GM10248 (cell line): Measurements from ENCODE around the gene PSMC1.

Experiments
- CTCF ChIA-PET: fragments of 300-600 bp; sonication (Branson Sonifier 250); formaldehyde crosslinking; extraction: SDS; loops from one replicate; lab custom pipeline; 2021; ENCODE audit warnings: antibody characterized with exemption; lab: Yijun Ruan, JAX
- POLR2A ChIA-PET: fragments of 350-650 bp; sonication (Branson Sonifier 250); formaldehyde crosslinking; extraction: SDS; loops from one replicate; lab custom pipeline; 2020; ENCODE audit warnings: antibody characterized with exemption; lab: Yijun Ruan, JAX
- DNase-seq: peaks from one replicate; pipeline ENCODE4 v3.0.0; 2012; ENCODE audit errors: extremely low spot score
- CTCF ChIP-seq: IDR thresholded peaks from 2 replicates; pipeline ENCODE4 v1.5.1; 2012; ENCODE audit warnings: mild to moderate bottlenecking, low read depth; ENCODE audit errors: extremely low read depth, missing control alignments, control extremely low read depth

PSMC1 gene

GRCh38 chr14:90305176-90305601 lies 48.8 kb downstream of the PSMC1 start:
- no peak for TF ChIP-seq CTCF
- ChIA-PET CTCF (interaction anchor here (0.8 to 1.4 kb wide), 2 partner anchors 12 to 24 kb away, joined by 3 to 5 read pairs; no protein-coding TSS in a partner anchor), POLR2A (no interaction called here)
- no peak for DNase-seq

- no peak for TF ChIP-seq CTCF
- ChIA-PET POLR2A (no interaction called here), CTCF (interaction anchor here (1.3 to 2.0 kb wide), 2 partner anchors 9 to 22 kb away, joined by 4 to 7 read pairs; no protein-coding TSS in a partner anchor)
- no peak for DNase-seq
These were observed 52.2 kb downstream of the PSMC1 start for GRCh38 chr14:90308561-90308960.

DNA sequence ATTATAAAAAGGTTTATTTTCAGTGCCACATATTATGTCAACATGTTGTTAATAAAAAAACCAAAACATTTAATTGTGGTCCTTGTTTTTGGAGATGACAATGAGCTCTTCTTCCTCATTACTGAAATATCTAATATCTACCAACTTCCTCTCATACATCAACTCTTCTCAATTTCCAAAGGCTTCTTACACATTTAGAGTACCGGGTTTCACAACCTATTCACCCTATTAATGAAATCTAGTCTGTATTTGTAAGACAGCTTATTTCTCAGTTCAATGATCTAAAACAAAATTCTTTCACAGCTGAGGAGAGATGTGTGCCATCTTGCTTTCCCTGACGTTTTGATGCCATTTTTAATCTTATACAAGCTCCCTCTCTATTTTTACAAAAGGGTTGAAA lies 60.9 kb downstream of the PSMC1 start:
- POLR2A ChIA-PET = no interaction called here
- CTCF ChIA-PET = interaction anchor here (1.3 to 1.6 kb wide), 3 partner anchors 10 to 16 kb away, joined by 4 to 5 read pairs (median 4); no protein-coding TSS in a partner anchor
- no peak for TF ChIP-seq CTCF

DNA sequence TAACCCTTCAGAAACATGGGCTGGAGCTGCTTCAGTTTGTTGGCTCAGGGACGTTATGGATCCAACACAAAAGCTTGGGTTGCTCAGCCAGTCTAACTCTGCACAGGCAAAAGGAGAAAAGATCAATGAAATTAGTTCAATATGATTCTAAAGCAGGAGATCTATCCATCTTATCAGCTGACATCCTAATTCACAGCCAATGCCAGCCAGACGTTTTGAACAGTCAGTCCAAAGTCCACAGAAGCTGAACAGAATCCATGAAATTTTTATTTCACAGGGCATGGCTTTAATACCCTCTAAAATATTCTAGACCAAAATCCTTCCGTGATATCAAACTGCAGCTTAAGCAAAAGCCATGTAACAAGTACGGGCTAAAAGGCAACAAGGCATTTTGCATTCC lies 61.7 kb downstream of the PSMC1 start:
- CTCF ChIA-PET = interaction anchor here (1.3 to 2.1 kb wide), 4 partner anchors 8 to 17 kb away, joined by 4 to 6 read pairs (median 4); no protein-coding TSS in a partner anchor
- POLR2A ChIA-PET = interaction anchor here (0.5 kb wide), 1 partner anchor 810 kb away, joined by 3 read pairs; no protein-coding TSS in a partner anchor
- DNase-seq = no peak
- TF ChIP-seq CTCF = no peak

More for the DNA sequence above, 60.9 kb downstream of the PSMC1 start:
- no peak for DNase-seq

- DNase-seq = no peak
- ChIA-PET CTCF (interaction anchor here (0.8 to 2.1 kb wide), 3 partner anchors 9 to 378 kb away, joined by 3 to 6 read pairs (median 4); no protein-coding TSS in a partner anchor), POLR2A (no interaction called here)
- TF ChIP-seq CTCF = no peak
These were observed 62.8 kb downstream of the PSMC1 start for GRCh38 chr14:90319173-90319572.

GRCh38 chr14:90319634-90320541 lies 63.5 kb downstream of the PSMC1 start:
- POLR2A ChIA-PET = no interaction called here
- DNase-seq = no peak
- CTCF ChIA-PET = interaction anchor here (0.8 to 2.1 kb wide), 3 partner anchors 10 to 377 kb away, joined by 3 to 6 read pairs (median 4); no protein-coding TSS in a partner anchor
- no peak for TF ChIP-seq CTCF
